ENCODE data around the gene TTN.

TTN gene

GRCh38 chr2:178632729-178633128 lies 174.5 kb downstream of the TTN start:
- Histone ChIP-seq H3K4me3 (ENCODE audit: low read depth, low read length) (no peak overlapping the region), H3K9ac (ENCODE audit: low read depth, low read length) (no peak overlapping the region), H3K9me3 (ENCODE audit: control insufficient read depth, insufficient read depth, low read length) (no peaks in the 10 kb centered on the region), H3K36me3 (ENCODE audit: control insufficient read depth, insufficient read depth, low read length) (no peaks in the 10 kb centered on the region), H3K27me3 (ENCODE audit: control insufficient read depth, insufficient read depth, low read length) (no peaks in the 10 kb centered on the region), H3K4me1 (ENCODE audit: control insufficient read depth, insufficient read depth, low read length) (no peaks in the 10 kb centered on the region)

GRCh38 chr2:178630581-178630980 lies 176.6 kb downstream of the TTN start:
- H3K4me1 ChIP-seq (ENCODE audit: control insufficient read depth, insufficient read depth, low read length): no peaks in the 10 kb centered on the region
- no peaks in the 10 kb centered on the region for H3K27me3 ChIP-seq (ENCODE audit: control insufficient read depth, insufficient read depth, low read length)
- H3K9ac ChIP-seq (ENCODE audit: low read depth, low read length): no peak overlapping the region
- H3K4me3 ChIP-seq (ENCODE audit: low read depth, low read length): no peak overlapping the region
- no peaks in the 10 kb centered on the region for H3K9me3 ChIP-seq (ENCODE audit: control insufficient read depth, insufficient read depth, low read length)
- H3K36me3 ChIP-seq (ENCODE audit: control insufficient read depth, insufficient read depth, low read length): no peaks in the 10 kb centered on the region

GRCh38 chr2:178629463-178629862 lies 177.8 kb downstream of the TTN start:
- no peak overlapping the region for H3K9ac ChIP-seq (ENCODE audit: low read depth, low read length)
- H3K27me3 ChIP-seq (ENCODE audit: control insufficient read depth, insufficient read depth, low read length): no peaks in the 10 kb centered on the region
- no peaks in the 10 kb centered on the region for H3K36me3 ChIP-seq (ENCODE audit: control insufficient read depth, insufficient read depth, low read length)
- no peaks in the 10 kb centered on the region for H3K9me3 ChIP-seq (ENCODE audit: control insufficient read depth, insufficient read depth, low read length)
- H3K4me3 ChIP-seq (ENCODE audit: low read depth, low read length): no peak overlapping the region
- H3K4me1 ChIP-seq (ENCODE audit: control insufficient read depth, insufficient read depth, low read length): no peaks in the 10 kb centered on the region

- H3K4me1 ChIP-seq (ENCODE audit: control insufficient read depth, insufficient read depth, low read length): no peaks in the 10 kb centered on the region
- H3K36me3 ChIP-seq (ENCODE audit: control insufficient read depth, insufficient read depth, low read length): no peaks in the 10 kb centered on the region
- H3K27me3 ChIP-seq (ENCODE audit: control insufficient read depth, insufficient read depth, low read length): no peaks in the 10 kb centered on the region
- H3K4me3 ChIP-seq (ENCODE audit: low read depth, low read length): no peak overlapping the region
- H3K9me3 ChIP-seq (ENCODE audit: control insufficient read depth, insufficient read depth, low read length): no peaks in the 10 kb centered on the region
- no peak overlapping the region for H3K9ac ChIP-seq (ENCODE audit: low read depth, low read length)
Measured at GRCh38 chr2:178628605-178629004, 178.6 kb downstream of the TTN start.

- Histone ChIP-seq H3K9ac (ENCODE audit: low read depth, low read length) (no peak overlapping the region), H3K4me3 (ENCODE audit: low read depth, low read length) (no peak overlapping the region), H3K36me3 (ENCODE audit: control insufficient read depth, insufficient read depth, low read length) (no peaks in the 10 kb centered on the region), H3K9me3 (ENCODE audit: control insufficient read depth, insufficient read depth, low read length) (no peaks in the 10 kb centered on the region), H3K27me3 (ENCODE audit: control insufficient read depth, insufficient read depth, low read length) (no peaks in the 10 kb centered on the region), H3K4me1 (ENCODE audit: control insufficient read depth, insufficient read depth, low read length) (no peaks in the 10 kb centered on the region)
Measured at GRCh38 chr2:178627401-178627800, 179.8 kb downstream of the TTN start.

- Histone ChIP-seq H3K9ac (ENCODE audit: low read depth, low read length) (no peak overlapping the region), H3K9me3 (ENCODE audit: control insufficient read depth, insufficient read depth, low read length) (no peaks in the 10 kb centered on the region), H3K27me3 (ENCODE audit: control insufficient read depth, insufficient read depth, low read length) (no peaks in the 10 kb centered on the region), H3K4me1 (ENCODE audit: control insufficient read depth, insufficient read depth, low read length) (no peaks in the 10 kb centered on the region), H3K4me3 (ENCODE audit: low read depth, low read length) (no peak overlapping the region), H3K36me3 (ENCODE audit: control insufficient read depth, insufficient read depth, low read length) (no peaks in the 10 kb centered on the region)
Measured at GRCh38 chr2:178615969-178616368, 191.3 kb downstream of the TTN start.

GRCh38 chr2:178602901-178603300 lies 204.3 kb downstream of the TTN start:
- Histone ChIP-seq H3K4me1 (ENCODE audit: control insufficient read depth, insufficient read depth, low read length) (no peaks in the 10 kb centered on the region), H3K9me3 (ENCODE audit: control insufficient read depth, insufficient read depth, low read length) (no peaks in the 10 kb centered on the region), H3K9ac (ENCODE audit: low read depth, low read length) (no peak overlapping the region), H3K27me3 (ENCODE audit: control insufficient read depth, insufficient read depth, low read length) (no peaks in the 10 kb centered on the region), H3K36me3 (ENCODE audit: control insufficient read depth, insufficient read depth, low read length) (peaks cover 2% of the 10 kb centered on the region), H3K4me3 (ENCODE audit: low read depth, low read length) (no peak overlapping the region)

GRCh38 chr2:178592655-178593054 lies 214.6 kb downstream of the TTN start:
- no peak overlapping the region for H3K4me3 ChIP-seq (ENCODE audit: low read depth, low read length)
- no peaks in the 10 kb centered on the region for H3K36me3 ChIP-seq (ENCODE audit: control insufficient read depth, insufficient read depth, low read length)
- no peaks in the 10 kb centered on the region for H3K4me1 ChIP-seq (ENCODE audit: control insufficient read depth, insufficient read depth, low read length)
- H3K9me3 ChIP-seq (ENCODE audit: control insufficient read depth, insufficient read depth, low read length): no peaks in the 10 kb centered on the region
- no peak overlapping the region for H3K9ac ChIP-seq (ENCODE audit: low read depth, low read length)
- H3K27me3 ChIP-seq (ENCODE audit: control insufficient read depth, insufficient read depth, low read length): no peaks in the 10 kb centered on the region

GRCh38 chr2:178589335-178589734 lies 217.9 kb downstream of the TTN start:
- no peak overlapping the region for H3K9ac ChIP-seq (ENCODE audit: low read depth, low read length)
- no peaks in the 10 kb centered on the region for H3K9me3 ChIP-seq (ENCODE audit: control insufficient read depth, insufficient read depth, low read length)
- H3K4me1 ChIP-seq (ENCODE audit: control insufficient read depth, insufficient read depth, low read length): no peaks in the 10 kb centered on the region
- H3K4me3 ChIP-seq (ENCODE audit: low read depth, low read length): no peak overlapping the region
- no peaks in the 10 kb centered on the region for H3K36me3 ChIP-seq (ENCODE audit: control insufficient read depth, insufficient read depth, low read length)
- no peaks in the 10 kb centered on the region for H3K27me3 ChIP-seq (ENCODE audit: control insufficient read depth, insufficient read depth, low read length)

GRCh38 chr2:178584666-178585065 lies 222.6 kb downstream of the TTN start:
- no peaks in the 10 kb centered on the region for H3K27me3 ChIP-seq (ENCODE audit: control insufficient read depth, insufficient read depth, low read length)
- no peaks in the 10 kb centered on the region for H3K36me3 ChIP-seq (ENCODE audit: control insufficient read depth, insufficient read depth, low read length)
- no peaks in the 10 kb centered on the region for H3K4me1 ChIP-seq (ENCODE audit: control insufficient read depth, insufficient read depth, low read length)
- no peaks in the 10 kb centered on the region for H3K9me3 ChIP-seq (ENCODE audit: control insufficient read depth, insufficient read depth, low read length)
- no peak overlapping the region for H3K4me3 ChIP-seq (ENCODE audit: low read depth, low read length)
- no peak overlapping the region for H3K9ac ChIP-seq (ENCODE audit: low read depth, low read length)

- Histone ChIP-seq H3K4me3 (ENCODE audit: low read depth, low read length) (no peak overlapping the region), H3K4me1 (ENCODE audit: control insufficient read depth, insufficient read depth, low read length) (no peaks in the 10 kb centered on the region), H3K9me3 (ENCODE audit: control insufficient read depth, insufficient read depth, low read length) (no peaks in the 10 kb centered on the region), H3K36me3 (ENCODE audit: control insufficient read depth, insufficient read depth, low read length) (peaks cover 4% of the 10 kb centered on the region), H3K9ac (ENCODE audit: low read depth, low read length) (no peak overlapping the region), H3K27me3 (ENCODE audit: control insufficient read depth, insufficient read depth, low read length) (no peaks in the 10 kb centered on the region)
Measured at GRCh38 chr2:178579006-178579405, 228.2 kb downstream of the TTN start.

GRCh38 chr2:178574789-178575188 lies 232.4 kb downstream of the TTN start:
- no peak overlapping the region for H3K9ac ChIP-seq (ENCODE audit: low read depth, low read length)
- peaks cover 17% of the 10 kb centered on the region for H3K36me3 ChIP-seq (ENCODE audit: control insufficient read depth, insufficient read depth, low read length)

GRCh38 chr2:178568227-178568626 lies 239.0 kb downstream of the TTN start:
- Histone ChIP-seq H3K9ac (ENCODE audit: low read depth, low read length) (no peak overlapping the region), H3K4me3 (ENCODE audit: low read depth, low read length) (no peak overlapping the region), H3K9me3 (ENCODE audit: control insufficient read depth, insufficient read depth, low read length) (no peaks in the 10 kb centered on the region), H3K36me3 (ENCODE audit: control insufficient read depth, insufficient read depth, low read length) (peaks cover 13% of the 10 kb centered on the region), H3K4me1 (ENCODE audit: control insufficient read depth, insufficient read depth, low read length) (no peaks in the 10 kb centered on the region), H3K27me3 (ENCODE audit: control insufficient read depth, insufficient read depth, low read length) (no peaks in the 10 kb centered on the region)

More at GRCh38 chr2:178574789-178575188, 232.4 kb downstream of the TTN start:
- Histone ChIP-seq H3K4me1 (ENCODE audit: control insufficient read depth, insufficient read depth, low read length) (no peaks in the 10 kb centered on the region), H3K4me3 (ENCODE audit: low read depth, low read length) (no peak overlapping the region), H3K9me3 (ENCODE audit: control insufficient read depth, insufficient read depth, low read length) (no peaks in the 10 kb centered on the region), H3K27me3 (ENCODE audit: control insufficient read depth, insufficient read depth, low read length) (no peaks in the 10 kb centered on the region)

Data from iPS-15b (cell line).